ENCODE data around the gene FPGT. TPM values are rescaled to one million over a fixed set of nuclear protein-coding genes. Genes with fewer than 3 reads are reported as not detected.

FPGT gene
- total and polyA plus RNA-seq, 9 of the 15 experiments (the other 6 are each of a cell fraction or from before 2014, with no cell fraction given): 11.6 to 24.3 (median 22.5) TPM

DNA sequence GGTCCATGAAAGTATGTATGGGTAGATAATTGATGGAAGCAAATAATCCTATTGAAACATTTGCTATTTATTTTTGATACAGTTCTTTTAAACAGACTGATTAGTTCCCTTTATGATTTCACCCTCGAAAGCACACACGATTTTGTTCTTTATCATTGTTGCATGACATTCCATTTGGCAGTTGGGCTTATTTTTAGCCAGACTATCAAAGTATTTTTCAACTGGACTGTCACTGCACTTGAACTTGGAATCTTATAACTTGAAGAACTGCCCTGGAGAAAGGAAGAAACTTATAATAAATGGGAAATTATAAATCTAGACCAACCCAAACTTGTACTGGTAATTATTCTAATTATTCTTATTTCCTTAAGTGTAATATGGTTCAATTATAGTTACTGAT lies 37.1 kb downstream of the FPGT start, which contains the start of gene TNNI3K (continued):
- TF ChIP-seq, protein P1, sequence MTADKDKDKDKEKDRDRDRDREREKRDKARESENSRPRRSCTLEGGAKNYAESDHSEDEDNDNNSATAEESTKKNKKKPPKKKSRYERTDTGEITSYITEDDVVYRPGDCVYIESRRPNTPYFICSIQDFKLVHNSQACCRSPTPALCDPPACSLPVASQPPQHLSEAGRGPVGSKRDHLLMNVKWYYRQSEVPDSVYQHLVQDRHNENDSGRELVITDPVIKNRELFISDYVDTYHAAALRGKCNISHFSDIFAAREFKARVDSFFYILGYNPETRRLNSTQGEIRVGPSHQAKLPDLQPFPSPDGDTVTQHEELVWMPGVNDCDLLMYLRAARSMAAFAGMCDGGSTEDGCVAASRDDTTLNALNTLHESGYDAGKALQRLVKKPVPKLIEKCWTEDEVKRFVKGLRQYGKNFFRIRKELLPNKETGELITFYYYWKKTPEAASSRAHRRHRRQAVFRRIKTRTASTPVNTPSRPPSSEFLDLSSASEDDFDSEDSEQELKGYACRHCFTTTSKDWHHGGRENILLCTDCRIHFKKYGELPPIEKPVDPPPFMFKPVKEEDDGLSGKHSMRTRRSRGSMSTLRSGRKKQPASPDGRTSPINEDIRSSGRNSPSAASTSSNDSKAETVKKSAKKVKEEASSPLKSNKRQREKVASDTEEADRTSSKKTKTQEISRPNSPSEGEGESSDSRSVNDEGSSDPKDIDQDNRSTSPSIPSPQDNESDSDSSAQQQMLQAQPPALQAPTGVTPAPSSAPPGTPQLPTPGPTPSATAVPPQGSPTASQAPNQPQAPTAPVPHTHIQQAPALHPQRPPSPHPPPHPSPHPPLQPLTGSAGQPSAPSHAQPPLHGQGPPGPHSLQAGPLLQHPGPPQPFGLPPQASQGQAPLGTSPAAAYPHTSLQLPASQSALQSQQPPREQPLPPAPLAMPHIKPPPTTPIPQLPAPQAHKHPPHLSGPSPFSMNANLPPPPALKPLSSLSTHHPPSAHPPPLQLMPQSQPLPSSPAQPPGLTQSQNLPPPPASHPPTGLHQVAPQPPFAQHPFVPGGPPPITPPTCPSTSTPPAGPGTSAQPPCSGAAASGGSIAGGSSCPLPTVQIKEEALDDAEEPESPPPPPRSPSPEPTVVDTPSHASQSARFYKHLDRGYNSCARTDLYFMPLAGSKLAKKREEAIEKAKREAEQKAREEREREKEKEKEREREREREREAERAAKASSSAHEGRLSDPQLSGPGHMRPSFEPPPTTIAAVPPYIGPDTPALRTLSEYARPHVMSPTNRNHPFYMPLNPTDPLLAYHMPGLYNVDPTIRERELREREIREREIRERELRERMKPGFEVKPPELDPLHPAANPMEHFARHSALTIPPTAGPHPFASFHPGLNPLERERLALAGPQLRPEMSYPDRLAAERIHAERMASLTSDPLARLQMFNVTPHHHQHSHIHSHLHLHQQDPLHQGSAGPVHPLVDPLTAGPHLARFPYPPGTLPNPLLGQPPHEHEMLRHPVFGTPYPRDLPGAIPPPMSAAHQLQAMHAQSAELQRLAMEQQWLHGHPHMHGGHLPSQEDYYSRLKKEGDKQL (CRISPR knock-in tag; IDR thresholded peaks at IDR 0.05; ENCODE audit: borderline replicate concordance): no peak
- TF ChIP-seq HDAC2 (IDR thresholded peaks at IDR 0.05) (no peak), HMG20B (CRISPR knock-in tag; IDR thresholded peaks at IDR 0.05) (no peak), PTBP1 (IDR thresholded peaks at IDR 0.05; ENCODE audit: low read depth, low read length) (no peak), HDAC6 (IDR thresholded peaks at IDR 0.05; ENCODE audit: low read depth, low read length) (no peak), BRD4 (IDR thresholded peaks at IDR 0.05) (no peak)

DNA sequence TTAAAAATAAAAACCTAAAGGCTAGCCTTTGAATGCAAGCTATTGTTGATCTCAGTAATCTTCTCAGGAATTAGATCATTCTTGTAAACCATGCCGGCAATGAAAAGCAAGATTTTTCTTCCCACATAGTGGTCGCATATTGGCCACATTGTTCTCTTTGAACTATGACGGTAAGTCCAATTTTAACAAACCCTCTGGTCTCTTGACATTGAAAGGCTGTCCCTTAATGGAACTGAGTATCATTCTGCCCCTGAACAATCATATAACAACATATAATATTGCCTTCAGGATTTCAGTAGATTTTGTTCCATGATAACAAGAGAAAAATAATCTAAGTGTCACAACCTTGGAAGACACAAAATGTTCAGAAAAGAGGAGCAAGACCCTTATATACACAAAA lies 38.4 kb downstream of the FPGT start:
- no peak for ATAC-seq
- WGBS (ENCODE audit: insufficient coverage, low coverage, missing lambda C conversion rate): 0% methylated on average over 3 of the region's 3 CpGs
- in situ Hi-C loops (cut with MboI): no loop called here
- Histone ChIP-seq H3K79me2 (ENCODE audit: control insufficient read depth, insufficient read depth, low read length) (no peaks in the 10 kb centered on the region), H3K36me3 (ENCODE audit: control insufficient read depth, insufficient read depth, low read length) (no peaks in the 10 kb centered on the region), H4K20me1 (replicated peaks; ENCODE audit: control insufficient read depth, insufficient read depth, low read length) (no peaks in the 10 kb centered on the region), H3K4me1 (replicated peaks in 1 of 2; ENCODE audit: control insufficient read depth in 2 of 2, insufficient read depth in 2 of 2, low read length in 2 of 2) (no peaks in the 10 kb centered on the region), H3K27me3 (ENCODE audit: control insufficient read depth in 2 of 2, insufficient read depth in 2 of 2, low read length in 2 of 2) (no peaks in the 10 kb centered on the region), H3K27ac (ENCODE audit: extremely low read depth, low read depth, low read length) (no peak overlapping the region), H3K9me3 (replicated peaks; ENCODE audit: control insufficient read depth, insufficient read depth, low read depth, low read length) (no peaks in the 10 kb centered on the region), H3K4me3 (no peak overlapping the region), H2AFZ (ENCODE audit: low read depth, low read length) (no peak overlapping the region), H3K4me2 (ENCODE audit: insufficient read depth, low read length) (no peak overlapping the region), H3K9me1 (ENCODE audit: control insufficient read depth, insufficient read depth, low read length) (no peaks in the 10 kb centered on the region), H3K9ac (ENCODE audit: insufficient read depth in 1 of 2, low read depth in 2 of 2, low read length in 2 of 2) (no peak overlapping the region)
- DNase-seq (ENCODE audit: extremely low read depth in 1 of 4, low spot score in 3 of 4): no peak
- no peak for FAIRE-seq
- intact Hi-C loops (cut with micrococcal nuclease): no loop called here
- no TSS peak for BruUV-seq (replicated peaks)
- ChIA-PET CTCF (ENCODE audit: low intra/inter-chr PET ratio) (no interaction called here), POLR2A (interaction anchor here (0.6 kb wide), 1 partner anchor 402 kb away, joined by 3 read pairs; no protein-coding TSS in a partner anchor)
- TF ChIP-seq TOE1 (IDR thresholded peaks at IDR 0.05; ENCODE audit: borderline replicate concordance): no peak
- TF ChIP-seq TOE1 (CRISPR knock-in tag; IDR thresholded peaks at IDR 0.05; ENCODE audit: borderline replicate concordance, low read depth): no peak
- TF ChIP-seq, protein P2, sequence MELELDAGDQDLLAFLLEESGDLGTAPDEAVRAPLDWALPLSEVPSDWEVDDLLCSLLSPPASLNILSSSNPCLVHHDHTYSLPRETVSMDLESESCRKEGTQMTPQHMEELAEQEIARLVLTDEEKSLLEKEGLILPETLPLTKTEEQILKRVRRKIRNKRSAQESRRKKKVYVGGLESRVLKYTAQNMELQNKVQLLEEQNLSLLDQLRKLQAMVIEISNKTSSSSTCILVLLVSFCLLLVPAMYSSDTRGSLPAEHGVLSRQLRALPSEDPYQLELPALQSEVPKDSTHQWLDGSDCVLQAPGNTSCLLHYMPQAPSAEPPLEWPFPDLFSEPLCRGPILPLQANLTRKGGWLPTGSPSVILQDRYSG (tag; conservative IDR thresholded peaks at IDR 0.05; ENCODE audit: low read depth): no peak
- TF ChIP-seq, protein P3, sequence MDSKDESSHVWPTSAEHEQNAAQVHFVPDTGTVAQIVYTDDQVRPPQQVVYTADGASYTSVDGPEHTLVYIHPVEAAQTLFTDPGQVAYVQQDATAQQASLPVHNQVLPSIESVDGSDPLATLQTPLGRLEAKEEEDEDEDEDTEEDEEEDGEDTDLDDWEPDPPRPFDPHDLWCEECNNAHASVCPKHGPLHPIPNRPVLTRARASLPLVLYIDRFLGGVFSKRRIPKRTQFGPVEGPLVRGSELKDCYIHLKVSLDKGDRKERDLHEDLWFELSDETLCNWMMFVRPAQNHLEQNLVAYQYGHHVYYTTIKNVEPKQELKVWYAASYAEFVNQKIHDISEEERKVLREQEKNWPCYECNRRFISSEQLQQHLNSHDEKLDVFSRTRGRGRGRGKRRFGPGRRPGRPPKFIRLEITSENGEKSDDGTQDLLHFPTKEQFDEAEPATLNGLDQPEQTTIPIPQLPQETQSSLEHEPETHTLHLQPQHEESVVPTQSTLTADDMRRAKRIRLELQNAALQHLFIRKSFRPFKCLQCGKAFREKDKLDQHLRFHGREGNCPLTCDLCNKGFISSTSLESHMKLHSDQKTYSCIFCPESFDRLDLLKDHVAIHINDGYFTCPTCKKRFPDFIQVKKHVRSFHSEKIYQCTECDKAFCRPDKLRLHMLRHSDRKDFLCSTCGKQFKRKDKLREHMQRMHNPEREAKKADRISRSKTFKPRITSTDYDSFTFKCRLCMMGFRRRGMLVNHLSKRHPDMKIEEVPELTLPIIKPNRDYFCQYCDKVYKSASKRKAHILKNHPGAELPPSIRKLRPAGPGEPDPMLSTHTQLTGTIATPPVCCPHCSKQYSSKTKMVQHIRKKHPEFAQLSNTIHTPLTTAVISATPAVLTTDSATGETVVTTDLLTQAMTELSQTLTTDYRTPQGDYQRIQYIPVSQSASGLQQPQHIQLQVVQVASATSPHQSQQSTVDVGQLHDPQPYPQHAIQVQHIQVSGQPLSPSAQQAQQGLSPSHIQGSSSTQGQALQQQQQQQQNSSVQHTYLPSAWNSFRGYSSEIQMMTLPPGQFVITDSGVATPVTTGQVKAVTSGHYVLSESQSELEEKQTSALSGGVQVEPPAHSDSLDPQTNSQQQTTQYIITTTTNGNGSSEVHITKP (IDR thresholded peaks at IDR 0.05; ENCODE audit: partially characterized antibody): no peak

Data from K562 (cell line).